Measurements from ENCODE around the gene TAC4. TPM values are rescaled to one million over a fixed set of nuclear protein-coding genes. Genes with fewer than 3 reads are reported as not detected.

TAC4 gene
- polyA plus RNA-seq, 2 of the 4 experiments (the other 2 are of a cell fraction) = not detected

DNA sequence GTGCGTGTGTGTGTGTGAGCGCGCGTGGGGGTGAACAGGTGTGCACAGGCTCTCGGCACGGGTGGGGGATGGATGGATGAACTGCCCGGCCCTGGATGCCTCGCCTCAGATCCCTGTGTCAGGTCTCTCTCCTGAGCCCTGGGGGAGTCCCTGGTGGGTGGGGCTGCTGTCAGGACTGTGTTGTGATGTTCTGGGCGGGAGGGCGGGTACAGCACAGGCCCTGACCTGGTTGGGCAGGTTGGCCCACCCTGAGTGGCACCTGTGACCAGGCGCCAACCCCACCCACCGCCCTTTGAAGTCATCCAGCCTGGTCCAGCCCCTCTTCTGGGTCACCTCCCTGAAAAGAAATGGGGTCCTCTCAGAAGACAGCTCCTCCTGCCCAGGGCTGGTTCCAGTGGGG, 41.6 kb upstream of the TAC4 start:
- WGBS (ENCODE audit: missing lambda C conversion rate) = 84% methylated on average over 10 of the region's 12 CpGs
- H3K9me3 ChIP-seq = no peaks in the 10 kb centered on the region
- ATAC-seq = no peak
- POLR2A ChIA-PET = no interaction called here
- no peak for FAIRE-seq
- no peak overlapping the region for H3K4me3 ChIP-seq
- no peak overlapping the region for H3K4me2 ChIP-seq
- H3K4me1 ChIP-seq = no peaks in the 10 kb centered on the region
- no peak overlapping the region for H3K27ac ChIP-seq
- DNase-seq (ENCODE audit: low read depth in 1 of 2, low spot score in 1 of 2) = no peak
- no peak for TF ChIP-seq CHD4 (IDR thresholded peaks at IDR 0.05; ENCODE audit: borderline replicate concordance)
- CTCF ChIA-PET = interaction anchor here (0.6 to 9.7 kb wide), 9 partner anchors 9 to 300 kb away, joined by 3 to 167 read pairs (median 5); partner anchors contain the start of gene DLX3

DNA sequence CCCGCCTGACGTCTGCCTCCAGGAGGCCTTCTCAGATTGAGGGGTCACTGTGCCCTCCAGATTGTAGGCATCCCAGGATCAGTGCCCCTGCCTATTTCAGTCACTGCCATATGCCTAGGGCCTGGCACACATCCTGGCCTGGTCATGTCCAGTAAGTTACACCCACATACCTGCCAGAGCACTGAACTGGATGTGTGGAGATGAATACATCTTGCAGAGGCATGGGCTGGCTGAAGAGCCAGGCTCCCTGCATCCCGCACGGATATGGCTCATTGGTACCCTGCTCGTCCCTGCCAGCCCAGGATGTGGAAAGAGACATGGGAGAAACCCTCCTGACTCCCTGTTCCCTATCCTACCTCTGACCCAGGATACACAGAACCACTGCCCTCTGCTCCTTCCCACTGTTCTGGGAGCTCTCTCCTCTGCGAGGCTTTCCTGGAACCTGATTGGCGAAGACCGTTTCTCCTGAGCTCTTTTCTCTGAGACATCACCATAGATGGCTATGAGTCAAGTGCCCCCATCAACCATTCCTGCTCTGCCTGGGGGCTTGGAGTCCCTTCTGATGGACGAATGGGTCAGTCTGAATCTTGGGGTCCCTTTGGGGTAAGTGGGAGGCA, 40.0 kb upstream of the TAC4 start:
- CTCF ChIA-PET = interaction anchor here (1.0 to 9.7 kb wide), 11 partner anchors 8 to 192 kb away, joined by 3 to 167 read pairs (median 3); partner anchors contain the start of genes DLX3 and DLX4

DNA sequence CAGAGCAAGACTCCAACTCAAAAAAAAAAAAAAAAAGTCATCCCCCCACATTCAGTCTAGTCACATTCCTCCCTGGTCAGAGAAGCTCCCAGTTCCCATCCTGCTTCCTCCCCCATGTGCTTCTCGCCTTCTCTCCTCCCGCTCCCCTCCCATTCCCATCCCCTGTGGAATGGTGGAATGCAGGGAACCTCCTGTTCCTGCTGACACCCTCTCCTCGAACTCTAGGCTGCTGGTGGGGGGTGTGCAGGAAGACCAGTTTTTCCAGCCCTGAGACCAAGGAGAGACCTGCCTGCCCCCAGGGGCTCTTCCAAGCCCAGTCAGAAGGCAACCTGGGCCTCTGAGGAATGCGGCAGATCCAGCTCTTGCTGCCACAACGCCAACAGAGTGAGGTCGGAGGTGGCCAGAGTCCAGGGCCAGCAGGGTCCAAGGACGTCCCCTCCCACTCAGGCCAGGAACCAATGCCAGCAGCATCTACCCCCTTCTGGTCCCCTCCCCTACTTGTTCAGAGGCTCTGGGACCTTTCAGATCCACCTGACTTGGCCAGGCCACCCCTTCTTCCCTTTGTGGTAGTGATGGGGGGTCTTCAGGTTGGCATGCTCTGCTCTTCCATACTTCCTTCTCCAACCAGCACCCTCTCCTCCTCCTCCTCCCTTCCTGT, 39.3 kb upstream of the TAC4 start:
- TF ChIP-seq HOXB13 (CRISPR knock-in tag; IDR thresholded peaks at IDR 0.05; ENCODE audit: low read depth) = no peak
- TF ChIP-seq, protein P1, sequence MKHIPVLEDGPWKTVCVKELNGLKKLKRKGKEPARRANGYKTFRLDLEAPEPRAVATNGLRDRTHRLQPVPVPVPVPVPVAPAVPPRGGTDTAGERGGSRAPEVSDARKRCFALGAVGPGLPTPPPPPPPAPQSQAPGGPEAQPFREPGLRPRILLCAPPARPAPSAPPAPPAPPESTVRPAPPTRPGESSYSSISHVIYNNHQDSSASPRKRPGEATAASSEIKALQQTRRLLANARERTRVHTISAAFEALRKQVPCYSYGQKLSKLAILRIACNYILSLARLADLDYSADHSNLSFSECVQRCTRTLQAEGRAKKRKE (CRISPR knock-in tag; IDR thresholded peaks at IDR 0.05; ENCODE audit: low read depth) = no peak
- TF ChIP-seq EHF (CRISPR knock-in tag; IDR thresholded peaks at IDR 0.05) = no peak
- no peak for TF ChIP-seq ZSCAN20 (CRISPR knock-in tag; IDR thresholded peaks at IDR 0.05)
- no peak for TF ChIP-seq CHD2 (IDR thresholded peaks at IDR 0.05; ENCODE audit: low read length, partially characterized antibody)
- TF ChIP-seq CEBPB (IDR thresholded peaks at IDR 0.05) = no peak
- no peak for TF ChIP-seq EHMT2 (IDR thresholded peaks at IDR 0.05; ENCODE audit: low read depth)
- TF ChIP-seq, protein P2, sequence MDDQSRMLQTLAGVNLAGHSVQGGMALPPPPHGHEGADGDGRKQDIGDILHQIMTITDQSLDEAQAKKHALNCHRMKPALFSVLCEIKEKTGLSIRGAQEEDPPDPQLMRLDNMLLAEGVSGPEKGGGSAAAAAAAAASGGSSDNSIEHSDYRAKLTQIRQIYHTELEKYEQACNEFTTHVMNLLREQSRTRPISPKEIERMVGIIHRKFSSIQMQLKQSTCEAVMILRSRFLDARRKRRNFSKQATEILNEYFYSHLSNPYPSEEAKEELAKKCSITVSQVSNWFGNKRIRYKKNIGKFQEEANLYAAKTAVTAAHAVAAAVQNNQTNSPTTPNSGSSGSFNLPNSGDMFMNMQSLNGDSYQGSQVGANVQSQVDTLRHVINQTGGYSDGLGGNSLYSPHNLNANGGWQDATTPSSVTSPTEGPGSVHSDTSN (IDR thresholded peaks at IDR 0.05) = no peak
- no peak for TF ChIP-seq MYC (IDR thresholded peaks at IDR 0.05; ENCODE audit: borderline replicate concordance, low read length)
- no peak for TF ChIP-seq POLR2A (IDR thresholded peaks at IDR 0.05; ENCODE audit: low read length)
- POLR2A ChIA-PET = no interaction called here
- WGBS (ENCODE audit: missing lambda C conversion rate) = 75% methylated on average over 7 of the region's 7 CpGs
- Histone ChIP-seq H3K4me1 (no peaks in the 10 kb centered on the region), H3K27ac (no peak overlapping the region), H3K9me3 (no peaks in the 10 kb centered on the region), H3K4me2 (no peak overlapping the region), H3K4me3 (no peak overlapping the region)
- DNase-seq (ENCODE audit: low read depth in 1 of 2, low spot score in 1 of 2) (no peak), FAIRE-seq (no peak), ATAC-seq (no peak)
- CTCF ChIA-PET = interaction anchor here (0.8 to 9.7 kb wide), 9 partner anchors 7 to 123 kb away, joined by 3 to 167 read pairs (median 4); partner anchors contain the start of gene DLX3

More for the DNA sequence above, 40.0 kb upstream of the TAC4 start:
- no peaks in the 10 kb centered on the region for H3K9me3 ChIP-seq
- ATAC-seq (no peak), DNase-seq (ENCODE audit: low read depth in 1 of 2, low spot score in 1 of 2) (no peak), FAIRE-seq (no peak)
- H3K4me1 ChIP-seq = no peaks in the 10 kb centered on the region
- no peak overlapping the region for H3K4me3 ChIP-seq
- no peak overlapping the region for H3K4me2 ChIP-seq
- TF ChIP-seq RARB (CRISPR knock-in tag; IDR thresholded peaks at IDR 0.05) = no peak
- TF ChIP-seq FOXS1 (CRISPR knock-in tag; IDR thresholded peaks at IDR 0.05) = no peak
- no peak for TF ChIP-seq KDM1A (IDR thresholded peaks at IDR 0.05; ENCODE audit: low read depth)
- TF ChIP-seq, protein P3, sequence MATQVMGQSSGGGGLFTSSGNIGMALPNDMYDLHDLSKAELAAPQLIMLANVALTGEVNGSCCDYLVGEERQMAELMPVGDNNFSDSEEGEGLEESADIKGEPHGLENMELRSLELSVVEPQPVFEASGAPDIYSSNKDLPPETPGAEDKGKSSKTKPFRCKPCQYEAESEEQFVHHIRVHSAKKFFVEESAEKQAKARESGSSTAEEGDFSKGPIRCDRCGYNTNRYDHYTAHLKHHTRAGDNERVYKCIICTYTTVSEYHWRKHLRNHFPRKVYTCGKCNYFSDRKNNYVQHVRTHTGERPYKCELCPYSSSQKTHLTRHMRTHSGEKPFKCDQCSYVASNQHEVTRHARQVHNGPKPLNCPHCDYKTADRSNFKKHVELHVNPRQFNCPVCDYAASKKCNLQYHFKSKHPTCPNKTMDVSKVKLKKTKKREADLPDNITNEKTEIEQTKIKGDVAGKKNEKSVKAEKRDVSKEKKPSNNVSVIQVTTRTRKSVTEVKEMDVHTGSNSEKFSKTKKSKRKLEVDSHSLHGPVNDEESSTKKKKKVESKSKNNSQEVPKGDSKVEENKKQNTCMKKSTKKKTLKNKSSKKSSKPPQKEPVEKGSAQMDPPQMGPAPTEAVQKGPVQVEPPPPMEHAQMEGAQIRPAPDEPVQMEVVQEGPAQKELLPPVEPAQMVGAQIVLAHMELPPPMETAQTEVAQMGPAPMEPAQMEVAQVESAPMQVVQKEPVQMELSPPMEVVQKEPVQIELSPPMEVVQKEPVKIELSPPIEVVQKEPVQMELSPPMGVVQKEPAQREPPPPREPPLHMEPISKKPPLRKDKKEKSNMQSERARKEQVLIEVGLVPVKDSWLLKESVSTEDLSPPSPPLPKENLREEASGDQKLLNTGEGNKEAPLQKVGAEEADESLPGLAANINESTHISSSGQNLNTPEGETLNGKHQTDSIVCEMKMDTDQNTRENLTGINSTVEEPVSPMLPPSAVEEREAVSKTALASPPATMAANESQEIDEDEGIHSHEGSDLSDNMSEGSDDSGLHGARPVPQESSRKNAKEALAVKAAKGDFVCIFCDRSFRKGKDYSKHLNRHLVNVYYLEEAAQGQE (IDR thresholded peaks at IDR 0.05) = no peak
- no peak for TF ChIP-seq TP53 (CRISPR knock-in tag; IDR thresholded peaks at IDR 0.05)
- TF ChIP-seq EHF (CRISPR knock-in tag; IDR thresholded peaks at IDR 0.05) = no peak
- WGBS (ENCODE audit: missing lambda C conversion rate) = 78% methylated on average over 9 of the region's 9 CpGs
- no peak overlapping the region for H3K27ac ChIP-seq
- POLR2A ChIA-PET = no interaction called here
